Mucosa of descending colon (tissue), 3 donors: Measurements from ENCODE around the gene SCAI. TPM values are rescaled to one million over a fixed set of nuclear protein-coding genes. Genes with fewer than 3 reads are reported as not detected.
A peak's percentile ranks its signal among the peaks of the same experiment; 100 is the strongest.
"Not testable (repeated sequence)": the region's sequence is repeated elsewhere in the genome, so short reads cannot be mapped to it uniquely, and the experiment has no call there.

Source experiments
- ATAC-seq: fragments of 200-7000 bp; cut with Tn5 transposase; one replicate; pipeline ENCODE4 v1.9.1; 2020; ENCODE audit warnings: mild to moderate bottlenecking, moderate library complexity
- DNase-seq, 3 donors: peaks; one replicate each; pipeline ENCODE4 v3.0.0-alpha.2; 2020
- H3K36me3 ChIP-seq: fragments of 200-600 bp; one replicate; pipeline ENCODE4 v1.8.0; 2021; ENCODE audit warnings: low read depth, mild to moderate bottlenecking
- H3K4me1 ChIP-seq: fragments of 200-600 bp; one replicate; pipeline ENCODE4 v1.8.0; 2021; ENCODE audit warnings: low read depth, mild to moderate bottlenecking
- H3K4me3 ChIP-seq: fragments of 200-600 bp; one replicate; pipeline ENCODE4 v1.8.0; 2021; ENCODE audit warnings: mild to moderate bottlenecking
- H3K9me3 ChIP-seq: fragments of 200-600 bp; one replicate; pipeline ENCODE4 v1.8.0; 2021; ENCODE audit warnings: mild to moderate bottlenecking
- intact Hi-C, 2 donors: fragments of 100-400 bp; cut with DNase I in 1 of 2; cut with micrococcal nuclease in 1 of 2; formaldehyde crosslinking; loops; one replicate each; pipeline versions ENCODE4 v1.11.0 to v1.11.1; 2022; cut with DNase I, micrococcal nuclease
- total RNA-seq, 3 donors: library from RNA; stranded (reverse); fragmentation: NEBNext Ultra II Directional in 2 of 3; extraction: Animal tissue kit (Norgen Biotek cat#: 25700) in 2 of 3; gene quantifications; one replicate each; pipeline versions ENCODE4 v1.2.1 to v1.2.4, GENCODE V29; 2021 to 2023
- TF ChIP-seq, protein P1 (sequence below): fragments of 200-600 bp; IDR thresholded peaks from one replicate; pipeline ENCODE4 v1.8.0; 2022; ENCODE audit warnings: antibody characterized with exemption, mild to moderate bottlenecking
- donor health status: DM: no; HTN: no; CAD: no; lungs with moderate emphysema.
- donor health status: DM: no; HTN: no; CAD: no.
- donor health status: DM: no; HTN: yes; CAD: no.

SCAI gene
- total RNA-seq, 3 donors from 2014 or later: 6.3 to 11.7 (median 8.8) TPM

DNA sequence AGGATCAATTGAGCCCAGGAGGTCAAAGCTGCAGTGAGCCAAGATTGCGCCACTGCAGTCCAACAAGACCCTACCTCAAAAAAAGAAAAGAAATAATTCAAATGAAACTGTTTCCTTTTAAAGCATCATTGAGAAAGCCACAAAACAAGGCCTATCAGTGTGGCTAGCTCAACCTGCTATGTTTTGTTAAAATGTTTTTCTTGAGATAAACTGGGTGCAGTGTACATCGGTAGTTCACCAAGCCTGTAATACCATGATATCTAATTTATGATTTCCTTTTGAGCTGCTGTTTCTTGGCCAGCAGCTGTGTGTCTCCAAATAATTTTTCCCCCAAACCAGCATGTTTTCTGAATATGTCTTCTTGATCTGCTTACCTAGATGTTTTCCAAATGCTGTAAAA is 105.2 kb downstream of the SCAI start:
- no peak for ATAC-seq
- Histone ChIP-seq H3K4me3 (no peak overlapping the region), H3K9me3 (no peaks in the 10 kb centered on the region), H3K36me3 (no peaks in the 10 kb centered on the region), H3K4me1 (peaks cover 4% of the 10 kb centered on the region)
- no peak for DNase-seq
- intact Hi-C loops: no loop called here
- TF ChIP-seq, protein P1, sequence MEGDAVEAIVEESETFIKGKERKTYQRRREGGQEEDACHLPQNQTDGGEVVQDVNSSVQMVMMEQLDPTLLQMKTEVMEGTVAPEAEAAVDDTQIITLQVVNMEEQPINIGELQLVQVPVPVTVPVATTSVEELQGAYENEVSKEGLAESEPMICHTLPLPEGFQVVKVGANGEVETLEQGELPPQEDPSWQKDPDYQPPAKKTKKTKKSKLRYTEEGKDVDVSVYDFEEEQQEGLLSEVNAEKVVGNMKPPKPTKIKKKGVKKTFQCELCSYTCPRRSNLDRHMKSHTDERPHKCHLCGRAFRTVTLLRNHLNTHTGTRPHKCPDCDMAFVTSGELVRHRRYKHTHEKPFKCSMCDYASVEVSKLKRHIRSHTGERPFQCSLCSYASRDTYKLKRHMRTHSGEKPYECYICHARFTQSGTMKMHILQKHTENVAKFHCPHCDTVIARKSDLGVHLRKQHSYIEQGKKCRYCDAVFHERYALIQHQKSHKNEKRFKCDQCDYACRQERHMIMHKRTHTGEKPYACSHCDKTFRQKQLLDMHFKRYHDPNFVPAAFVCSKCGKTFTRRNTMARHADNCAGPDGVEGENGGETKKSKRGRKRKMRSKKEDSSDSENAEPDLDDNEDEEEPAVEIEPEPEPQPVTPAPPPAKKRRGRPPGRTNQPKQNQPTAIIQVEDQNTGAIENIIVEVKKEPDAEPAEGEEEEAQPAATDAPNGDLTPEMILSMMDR: no peak

DNA sequence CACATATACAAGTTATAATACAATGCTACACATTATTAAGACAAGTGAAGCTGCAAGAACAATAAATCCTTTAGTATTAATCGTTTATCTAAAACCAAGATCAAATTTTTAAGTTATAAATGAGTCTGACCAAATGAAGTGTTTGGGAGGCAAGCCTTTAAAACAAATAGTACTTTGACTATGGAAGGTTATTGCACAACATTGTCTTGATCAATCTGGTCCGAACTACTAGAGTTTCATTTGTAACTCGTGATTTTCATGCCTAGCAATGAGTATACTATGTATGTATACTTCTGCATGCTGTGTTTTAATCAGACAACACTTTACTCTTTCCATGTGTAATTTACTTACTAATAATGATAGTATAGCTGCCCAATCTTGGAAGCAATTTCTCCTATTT is 115.3 kb downstream of the SCAI start:
- DNase-seq (no peak), ATAC-seq (no peak)
- no peak overlapping the region for H3K4me3 ChIP-seq
- no peaks in the 10 kb centered on the region for H3K36me3 ChIP-seq
- H3K4me1 ChIP-seq: peaks cover 5% of the 10 kb centered on the region
- H3K9me3 ChIP-seq: no peaks in the 10 kb centered on the region
- intact Hi-C loops: no loop called here
- TF ChIP-seq, protein P1: no peak

DNA sequence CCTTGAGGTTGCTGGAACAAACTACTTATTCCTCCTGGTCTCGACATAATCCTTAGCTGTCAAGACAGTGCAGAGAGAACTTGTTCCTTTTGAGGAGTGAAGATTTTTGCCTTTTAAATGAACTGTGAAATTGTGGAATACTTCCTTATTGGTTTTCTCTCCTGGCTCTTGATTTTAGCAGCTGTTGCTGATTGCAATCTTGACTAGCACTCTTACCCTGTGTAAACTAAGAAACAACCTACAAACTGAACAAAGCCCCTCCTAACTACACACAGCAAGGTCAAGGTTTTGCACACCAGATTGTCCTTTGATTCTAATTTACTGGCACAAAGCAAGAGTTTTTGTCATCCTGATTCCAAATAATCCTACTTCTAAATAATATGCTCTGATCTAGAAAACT is 118.4 kb downstream of the SCAI start:
- Histone ChIP-seq H3K4me1 (peaks cover 5% of the 10 kb centered on the region), H3K9me3 (no peaks in the 10 kb centered on the region), H3K36me3 (no peaks in the 10 kb centered on the region), H3K4me3 (no peak overlapping the region)
- ATAC-seq (peak; percentile 90), DNase-seq (peak in 1 of 3 donors; percentile 8)
- intact Hi-C loops: no loop called here
- TF ChIP-seq, protein P1: no peak

DNA sequence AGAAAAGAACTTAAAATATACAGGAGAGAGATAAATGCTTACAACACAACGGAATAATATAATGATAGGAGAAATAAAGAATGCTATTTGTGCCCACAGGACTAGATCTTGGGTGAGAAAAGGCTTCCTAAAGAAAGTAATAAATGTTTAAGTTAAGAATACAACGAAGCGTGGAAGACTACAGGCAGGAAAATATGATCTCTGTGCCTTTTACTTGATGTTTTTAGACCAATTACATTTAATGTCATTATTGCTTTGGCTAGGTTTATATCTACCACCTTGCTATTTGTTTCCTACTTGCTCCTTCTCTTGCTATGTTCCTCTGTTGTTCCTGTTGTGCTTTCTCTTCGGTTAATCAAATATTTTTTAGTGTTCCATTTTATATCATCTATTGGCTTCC is 122.3 kb downstream of the SCAI start:
- TF ChIP-seq, protein P1: no peak
- Histone ChIP-seq H3K9me3 (no peaks in the 10 kb centered on the region), H3K4me3 (no peak overlapping the region), H3K36me3 (no peaks in the 10 kb centered on the region), H3K4me1 (peaks cover 5% of the 10 kb centered on the region)
- no peak for DNase-seq
- intact Hi-C loops: no loop called here
- no peak for ATAC-seq

DNA sequence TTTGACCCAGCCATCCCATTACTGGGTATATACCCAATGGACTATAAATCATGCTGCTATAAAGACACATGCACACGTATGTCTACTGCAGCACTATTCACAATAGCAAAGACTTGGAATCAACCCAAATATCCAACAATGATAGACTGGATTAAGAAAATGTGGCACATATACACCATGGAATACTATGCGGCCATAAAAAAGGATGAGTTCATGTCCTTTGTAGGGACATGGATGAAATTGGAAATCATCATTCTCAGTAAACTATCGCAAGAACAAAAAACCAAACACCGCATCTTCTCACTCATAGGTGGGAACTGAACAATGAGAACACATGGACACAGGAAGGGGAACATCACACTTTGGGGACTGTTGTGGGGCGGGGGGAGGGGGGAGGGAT is 127.7 kb downstream of the SCAI start:
- ATAC-seq, DNase-seq, intact Hi-C loops, H3K36me3 ChIP-seq, H3K4me3 ChIP-seq, H3K4me1 ChIP-seq, H3K9me3 ChIP-seq: not testable (repeated sequence)

DNA sequence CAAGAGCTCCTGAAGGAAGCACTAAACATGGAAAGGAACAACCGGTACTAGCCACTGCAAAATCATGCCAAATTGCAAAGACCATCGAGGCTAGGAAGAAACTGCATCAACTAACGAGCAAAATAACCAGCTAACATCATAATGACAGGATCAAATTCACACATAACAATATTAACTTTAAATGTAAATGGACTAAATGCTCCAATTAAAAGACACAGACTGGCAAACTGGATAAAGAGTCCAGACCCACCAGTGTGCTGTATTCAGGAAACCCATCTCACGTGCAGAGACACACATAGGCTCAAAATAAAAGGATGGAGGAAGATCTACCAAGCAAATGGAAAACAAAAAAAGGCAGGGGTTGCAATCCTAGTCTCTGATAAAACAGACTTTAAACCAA is 131.3 kb downstream of the SCAI start:
- H3K4me1 ChIP-seq, H3K36me3 ChIP-seq, DNase-seq, H3K9me3 ChIP-seq, ATAC-seq, intact Hi-C loops, H3K4me3 ChIP-seq: not testable (repeated sequence)

DNA sequence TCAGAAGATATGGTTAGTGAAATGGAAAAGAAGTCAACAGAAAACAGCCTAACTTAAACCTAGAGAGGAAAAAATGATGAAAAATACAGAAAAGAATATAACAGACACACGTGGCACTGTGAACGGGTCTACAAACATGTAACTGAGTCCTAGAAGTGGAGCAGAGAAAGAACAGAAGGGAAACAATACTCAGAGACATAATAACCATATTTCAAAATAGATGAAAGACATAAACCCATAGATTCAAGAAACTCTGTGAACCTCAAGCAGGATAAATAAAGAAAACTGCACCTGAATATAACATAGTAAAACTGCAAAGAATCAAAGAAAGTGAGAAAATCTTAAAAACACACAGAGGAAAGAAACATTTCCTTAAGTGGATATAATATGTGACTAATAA is 134.7 kb downstream of the SCAI start:
- H3K4me3 ChIP-seq: no peak overlapping the region
- H3K36me3 ChIP-seq: no peaks in the 10 kb centered on the region
- intact Hi-C loops: no loop called here
- no peak for ATAC-seq
- no peaks in the 10 kb centered on the region for H3K9me3 ChIP-seq
- TF ChIP-seq, protein P1: no peak
- H3K4me1 ChIP-seq: no peaks in the 10 kb centered on the region
- no peak for DNase-seq
